Keratinocyte (primary cell): ENCODE measurements around the gene NTN3. TPM values are rescaled to one million over a fixed set of nuclear protein-coding genes. Genes with fewer than 3 reads are reported as not detected.

ENCODE experiments used
- DNase-seq: peaks from one replicate; pipeline ENCODE4 v3.0.0-alpha.2; 2011; ENCODE audit warnings: low read depth, missing footprints, low spot score
- FAIRE-seq: peaks from 2 replicates; lab custom pipeline; 2011; peaks lifted over from hg19 to GRCh38; lab: Jason Lieb, UNC
- H2AFZ ChIP-seq: 2 replicates; pipeline ENCODE4 v1.6.0; 2012; ENCODE audit warnings: low read length, control low read depth, inconsistent platforms; ENCODE audit not compliant: control insufficient read depth
- H3K27ac ChIP-seq: 2 replicates; pipeline ENCODE4 v1.5.1; 2011; ENCODE audit warnings: low read length; ENCODE audit not compliant: control insufficient read depth, insufficient read depth
- H3K27me3 ChIP-seq: 3 replicates; pipeline ENCODE4 v1.6.0; 2011; ENCODE audit warnings: low read length; ENCODE audit not compliant: control insufficient read depth, insufficient read depth; ENCODE audit errors: extremely low read depth
- H3K36me3 ChIP-seq, 2 experiments: 2 replicates in 1 of 2; 3 replicates in 1 of 2; pipeline ENCODE4 v1.5.1; 2011; ENCODE audit warnings: low read length in 2 of 2, mild to moderate bottlenecking in 1 of 2; ENCODE audit not compliant: control insufficient read depth in 2 of 2, insufficient read depth in 2 of 2; ENCODE audit errors: extremely low read depth in 1 of 2
- H3K4me1 ChIP-seq: 3 replicates; pipeline ENCODE4 v1.5.1; 2011; ENCODE audit warnings: low read length; ENCODE audit not compliant: control insufficient read depth, insufficient read depth; ENCODE audit errors: extremely low read depth
- H3K4me2 ChIP-seq: 3 replicates; pipeline ENCODE4 v1.6.0; 2011; ENCODE audit warnings: low read depth, low read length; ENCODE audit not compliant: control insufficient read depth, insufficient read depth; ENCODE audit errors: extremely low read depth
- H3K4me3 ChIP-seq, 3 experiments: fragments of 200-600 bp in 1 of 3; sonication (generic) in 1 of 3; 2 replicates in 2 of 3; 3 replicates in 1 of 3; pipeline ENCODE4 v1.5.1; 2011 to 2016; ENCODE audit warnings: low read length in 3 of 3, mild to moderate bottlenecking in 3 of 3, control low read depth in 2 of 3, inconsistent platforms in 1 of 3, low read depth in 1 of 3, mixed read lengths in 1 of 3, mixed run types in 1 of 3, moderate library complexity in 1 of 3; ENCODE audit not compliant: control insufficient read depth in 2 of 3, insufficient read depth in 2 of 3; ENCODE audit errors: extremely low read depth in 1 of 3
- H3K79me2 ChIP-seq: 2 replicates; pipeline ENCODE4 v1.6.0; 2012; ENCODE audit warnings: low read length; ENCODE audit not compliant: control insufficient read depth, insufficient read depth
- H3K9ac ChIP-seq: 3 replicates; pipeline ENCODE4 v1.6.0; 2011; ENCODE audit warnings: low read length; ENCODE audit not compliant: control insufficient read depth, insufficient read depth; ENCODE audit errors: extremely low read depth
- H3K9me1 ChIP-seq: 3 replicates; pipeline ENCODE4 v1.6.0; 2011; ENCODE audit warnings: low read length; ENCODE audit not compliant: control insufficient read depth, insufficient read depth; ENCODE audit errors: extremely low read depth
- H3K9me3 ChIP-seq: 2 replicates; pipeline ENCODE4 v1.5.1; 2012; ENCODE audit warnings: low read depth, low read length; ENCODE audit not compliant: control insufficient read depth
- H4K20me1 ChIP-seq: 3 replicates; pipeline ENCODE4 v1.6.0; 2011; ENCODE audit warnings: low read length; ENCODE audit not compliant: control insufficient read depth, insufficient read depth; ENCODE audit errors: extremely low read depth
- EZH2 ChIP-seq: IDR thresholded peaks from one replicate; pipeline ENCODE4 v1.6.1; 2012; ENCODE audit warnings: inconsistent platforms, mild to moderate bottlenecking, low read length, moderate library complexity
- dilution Hi-C: fragments of 300-500 bp; cut with MboI; formaldehyde crosslinking; loops from one replicate; pipeline ENCODE4 v1.7.0; 2020; ENCODE audit warnings: low sequenced_read_pairs; ENCODE audit not compliant: extremely low pct_ligation_motif_present
- polyA plus RNA-seq, 5 experiments: library from polyadenylated mRNA; depleted of rRNA in 3 of 5; stranded (reverse) in 3 of 5; stranded (forward) in 1 of 5; unstranded in 1 of 5; fragments of >200 nt; gene quantifications; 1 replicate in 1 of 5; 2 replicates in 3 of 5; 3 replicates in 1 of 5; pipeline versions ENCODE4 v1.2.1 to v1.2.3, GENCODE V29; 2011 to 2012; ENCODE audit warnings: missing spikeins in 2 of 5, low read depth in 1 of 5, low replicate concordance in 1 of 5
- TF ChIP-seq, protein P1 (sequence below), 3 experiments: IDR thresholded peaks in 1 of 3; conservative IDR thresholded peaks in 1 of 3; optimal IDR thresholded peaks in 1 of 3; 2 replicates in 2 of 3; 3 replicates in 1 of 3; pipeline versions ENCODE3 to v1.5.1; 2011; ENCODE audit warnings: low read length in 3 of 3, mild to moderate bottlenecking in 3 of 3, moderate library complexity in 2 of 3, control low read depth in 1 of 3, inconsistent platforms in 1 of 3; ENCODE audit not compliant: insufficient read depth in 2 of 3; ENCODE audit errors: extremely low read depth in 1 of 3

Gene NTN3
- polyA plus RNA-seq, 1 donor (not counting 4 experiments of a cell fraction or from before 2014, with no cell fraction given) = not detected

DNA sequence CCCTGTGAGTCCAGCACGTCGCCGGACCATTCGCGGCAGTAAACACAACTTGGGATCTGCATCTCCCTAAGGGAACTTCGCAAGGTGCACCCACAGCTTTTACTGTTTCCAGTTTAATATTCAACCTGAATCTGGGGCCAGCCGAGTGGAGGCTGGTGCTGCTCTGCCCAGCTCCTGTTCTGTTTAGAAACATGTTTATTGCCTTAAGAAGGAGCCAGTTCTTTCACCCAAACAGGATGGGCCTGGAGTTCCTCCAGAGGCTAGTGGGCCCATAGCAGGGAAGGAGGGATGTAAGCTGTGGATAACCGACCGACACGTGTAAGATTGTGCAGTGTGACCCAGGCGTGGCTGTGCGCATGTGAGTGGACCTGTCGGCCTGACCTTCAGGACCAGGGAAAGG lies 21.2 kb downstream of the NTN3 start:
- Histone ChIP-seq H2AFZ (no peak overlapping the region), H4K20me1 (peaks cover 3% of the 10 kb centered on the region), H3K79me2 (no peaks in the 10 kb centered on the region), H3K36me3 (peaks cover 0 to 11% of the 10 kb centered on the region in 2 experiments), H3K27me3 (no peaks in the 10 kb centered on the region), H3K4me2 (no peak overlapping the region), H3K4me1 (peaks cover 9% of the 10 kb centered on the region), H3K9me3 (no peaks in the 10 kb centered on the region), H3K4me3 (no peak overlapping the region), H3K9me1 (no peaks in the 10 kb centered on the region), H3K9ac (no peak overlapping the region), H3K27ac (no peak overlapping the region)
- no peak for FAIRE-seq
- dilution Hi-C loops = no loop called here
- no peak for DNase-seq
- TF ChIP-seq EZH2 = no peak
- TF ChIP-seq, protein P1, sequence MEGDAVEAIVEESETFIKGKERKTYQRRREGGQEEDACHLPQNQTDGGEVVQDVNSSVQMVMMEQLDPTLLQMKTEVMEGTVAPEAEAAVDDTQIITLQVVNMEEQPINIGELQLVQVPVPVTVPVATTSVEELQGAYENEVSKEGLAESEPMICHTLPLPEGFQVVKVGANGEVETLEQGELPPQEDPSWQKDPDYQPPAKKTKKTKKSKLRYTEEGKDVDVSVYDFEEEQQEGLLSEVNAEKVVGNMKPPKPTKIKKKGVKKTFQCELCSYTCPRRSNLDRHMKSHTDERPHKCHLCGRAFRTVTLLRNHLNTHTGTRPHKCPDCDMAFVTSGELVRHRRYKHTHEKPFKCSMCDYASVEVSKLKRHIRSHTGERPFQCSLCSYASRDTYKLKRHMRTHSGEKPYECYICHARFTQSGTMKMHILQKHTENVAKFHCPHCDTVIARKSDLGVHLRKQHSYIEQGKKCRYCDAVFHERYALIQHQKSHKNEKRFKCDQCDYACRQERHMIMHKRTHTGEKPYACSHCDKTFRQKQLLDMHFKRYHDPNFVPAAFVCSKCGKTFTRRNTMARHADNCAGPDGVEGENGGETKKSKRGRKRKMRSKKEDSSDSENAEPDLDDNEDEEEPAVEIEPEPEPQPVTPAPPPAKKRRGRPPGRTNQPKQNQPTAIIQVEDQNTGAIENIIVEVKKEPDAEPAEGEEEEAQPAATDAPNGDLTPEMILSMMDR (optimal IDR thresholded peaks at IDR 0.05 in 1 of 3, IDR thresholded peaks at IDR 0.05 in 1 of 3, conservative IDR thresholded peaks at IDR 0.05 in 1 of 3; ENCODE audit: extremely low read depth in 1 of 3, insufficient read depth in 2 of 3, low read length in 3 of 3) = no peak

- no peak overlapping the region for H3K4me2 ChIP-seq
- peaks cover 3% of the 10 kb centered on the region for H4K20me1 ChIP-seq
- H3K27me3 ChIP-seq = no peaks in the 10 kb centered on the region
- no peaks in the 10 kb centered on the region for H3K9me1 ChIP-seq
- no peak for DNase-seq
- no peak overlapping the region for H3K4me3 ChIP-seq
- H3K4me1 ChIP-seq = peaks cover 13% of the 10 kb centered on the region
- no peaks in the 10 kb centered on the region for H3K9me3 ChIP-seq
- FAIRE-seq = no peak
- no peaks in the 10 kb centered on the region for H3K79me2 ChIP-seq
- H3K27ac ChIP-seq = no peak overlapping the region
- peaks cover 0 to 11% of the 10 kb centered on the region in 2 experiments for H3K36me3 ChIP-seq
- TF ChIP-seq, protein P1 (optimal IDR thresholded peaks at IDR 0.05 in 1 of 3, IDR thresholded peaks at IDR 0.05 in 1 of 3, conservative IDR thresholded peaks at IDR 0.05 in 1 of 3; ENCODE audit: extremely low read depth in 1 of 3, insufficient read depth in 2 of 3, low read length in 3 of 3) = no peak
- no peak for TF ChIP-seq EZH2
- no peak overlapping the region for H3K9ac ChIP-seq
- no peak overlapping the region for H2AFZ ChIP-seq
- dilution Hi-C loops = no loop called here
Measured at GRCh38 chr16:2493605-2494004, 22.5 kb downstream of the NTN3 start.
